IMR-90 (cell line): Measurements from ENCODE around the gene DAAM2. TPM values are rescaled to one million over a fixed set of nuclear protein-coding genes. Genes with fewer than 3 reads are reported as not detected.

Source experiments
- ATAC-seq: fragments of 200-7000 bp; cut with Tn5 transposase; 2 replicates; pipeline ENCODE4 v1.9.1; 2020; ENCODE audit warnings: low read depth, mild to moderate bottlenecking, moderate library complexity
- BruUV-seq: library from RNA; stranded (reverse); fragments of 400-500 nt; replicated peaks from 2 replicates; lab custom pipeline; 2021; lab: Mats Ljungman, UMichigan
- CTCF ChIA-PET: fragments of 300-600 bp; formaldehyde crosslinking; extraction: SDS; loops from one replicate; lab custom pipeline; 2021; ENCODE audit warnings: antibody characterized with exemption; lab: Yijun Ruan, JAX
- POLR2A ChIA-PET: fragments of 300-600 bp; sonication (Branson Sonifier 250); formaldehyde crosslinking; loops from one replicate; lab custom pipeline; 2022; ENCODE audit warnings: antibody characterized with exemption; ENCODE audit not compliant: unreplicated experiment; lab: Charles Lee
- DNase-seq: peaks from one replicate; pipeline ENCODE4 v3.0.0; 2013
- H2AFZ ChIP-seq: replicated peaks from 2 replicates; pipeline ENCODE3; 2013; ENCODE audit warnings: low read length, mild to moderate bottlenecking; ENCODE audit not compliant: poor library complexity
- H2AK5ac ChIP-seq: 2 replicates; pipeline ENCODE4 v1.6.1; 2013; ENCODE audit warnings: low read depth, low read length, inconsistent platforms
- H2AK9ac ChIP-seq: replicated peaks from 2 replicates; pipeline ENCODE3; 2013; ENCODE audit warnings: mild to moderate bottlenecking, low read depth, low read length, moderate library complexity; ENCODE audit not compliant: poor library complexity
- H2BK120ac ChIP-seq: 2 replicates; pipeline ENCODE4 v1.6.1; 2013; ENCODE audit warnings: low read depth, low read length, inconsistent platforms
- H2BK15ac ChIP-seq: 3 replicates; pipeline ENCODE4 v1.6.1; 2013; ENCODE audit warnings: low read depth, low read length, inconsistent platforms
- H2BK20ac ChIP-seq: 2 replicates; pipeline ENCODE4 v1.6.1; 2013; ENCODE audit warnings: low read depth, mild to moderate bottlenecking, inconsistent platforms, low read length, moderate library complexity
- H2BK5ac ChIP-seq: 2 replicates; pipeline ENCODE4 v1.6.1; 2013; ENCODE audit warnings: mild to moderate bottlenecking, low read depth, low read length, inconsistent platforms; ENCODE audit not compliant: poor library complexity, severe bottlenecking
- H3K14ac ChIP-seq: replicated peaks from 2 replicates; pipeline ENCODE4 v1.6.1; 2013; ENCODE audit warnings: low read depth, low read length, inconsistent platforms
- H3K18ac ChIP-seq: 2 replicates; pipeline ENCODE4 v1.6.1; 2013; ENCODE audit warnings: low read depth, low read length, control low read depth
- H3K23ac ChIP-seq: 2 replicates; pipeline ENCODE4 v1.6.1; 2013; ENCODE audit warnings: low read depth, low read length, inconsistent platforms
- H3K27ac ChIP-seq: 2 replicates; pipeline ENCODE4 v1.5.1; 2013; ENCODE audit warnings: mild to moderate bottlenecking, control low read depth, low read length; ENCODE audit not compliant: insufficient read depth
- H3K27me3 ChIP-seq: 2 replicates; pipeline ENCODE4 v1.6.1; 2013; ENCODE audit warnings: low read length; ENCODE audit not compliant: control insufficient read depth, insufficient read depth
- H3K36me3 ChIP-seq: 2 replicates; pipeline ENCODE4 v1.6.1; 2013; ENCODE audit warnings: low read length, mixed read lengths; ENCODE audit not compliant: control insufficient read depth, insufficient read depth
- H3K4ac ChIP-seq: 2 replicates; pipeline ENCODE4 v1.6.1; 2013; ENCODE audit warnings: low read depth, low read length, inconsistent platforms
- H3K4me1 ChIP-seq: 2 replicates; pipeline ENCODE4 v1.6.1; 2013; ENCODE audit warnings: low read length, mixed read lengths; ENCODE audit not compliant: control insufficient read depth, insufficient read depth
- H3K4me2 ChIP-seq: 2 replicates; pipeline ENCODE4 v1.6.1; 2013; ENCODE audit warnings: low read depth, mild to moderate bottlenecking, control low read depth, low read length, moderate library complexity
- H3K4me3 ChIP-seq: 2 replicates; pipeline ENCODE4 v1.5.1; 2013; ENCODE audit warnings: low read depth, mild to moderate bottlenecking, control low read depth, low read length, moderate library complexity; ENCODE audit not compliant: insufficient read depth
- H3K56ac ChIP-seq: 2 replicates; pipeline ENCODE4 v1.6.1; 2013; ENCODE audit warnings: low read length, inconsistent platforms; ENCODE audit not compliant: insufficient read depth; ENCODE audit errors: extremely low read depth
- H3K79me1 ChIP-seq, 2 experiments: 2 replicates each; pipeline ENCODE4 v1.6.1; 2013; ENCODE audit warnings: low read length in 2 of 2, inconsistent platforms in 1 of 2, low read depth in 1 of 2
- H3K9ac ChIP-seq: 2 replicates; pipeline ENCODE4 v1.6.1; 2013; ENCODE audit warnings: low read depth, low read length, control low read depth
- H3K9me1 ChIP-seq: 2 replicates; pipeline ENCODE4 v1.6.1; 2013; ENCODE audit warnings: low read length, inconsistent platforms; ENCODE audit not compliant: insufficient read depth
- H3K9me3 ChIP-seq: 2 replicates; pipeline ENCODE4 v1.6.1; 2013; ENCODE audit warnings: low read length; ENCODE audit not compliant: control insufficient read depth, insufficient read depth
- H4K20me1 ChIP-seq: 2 replicates; pipeline ENCODE4 v1.6.1; 2013; ENCODE audit warnings: low read length, inconsistent platforms; ENCODE audit not compliant: insufficient read depth
- H4K5ac ChIP-seq: 2 replicates; pipeline ENCODE4 v1.6.1; 2013; ENCODE audit warnings: mild to moderate bottlenecking, low read depth, low read length, control low read depth
- H4K8ac ChIP-seq, 2 experiments: 2 replicates each; pipeline ENCODE4 v1.6.1; 2013; ENCODE audit warnings: low read depth in 2 of 2, low read length in 2 of 2, control low read depth in 1 of 2, inconsistent platforms in 1 of 2
- H4K91ac ChIP-seq: 2 replicates; pipeline ENCODE4 v1.6.1; 2013; ENCODE audit warnings: low read depth, low read length, inconsistent platforms; ENCODE audit not compliant: insufficient read depth
- BHLHE40 ChIP-seq: fragments of 150-350 bp; IDR thresholded peaks from 2 replicates; pipeline ENCODE4 v1.6.1; 2016; ENCODE audit warnings: mild to moderate bottlenecking, low read depth, low read length
- CEBPB ChIP-seq: IDR thresholded peaks from 2 replicates; pipeline ENCODE4 v1.6.1; 2012; ENCODE audit warnings: low read depth, low read length, improper control_type of control experiment
- MAFK ChIP-seq: IDR thresholded peaks from 2 replicates; pipeline ENCODE4 v1.6.1; 2012; ENCODE audit warnings: low read depth, low read length, improper control_type of control experiment
- MAZ ChIP-seq: IDR thresholded peaks from 2 replicates; pipeline ENCODE4 v1.6.1; 2012; ENCODE audit warnings: low read depth, mild to moderate bottlenecking, low read length, improper control_type of control experiment, moderate library complexity, borderline replicate concordance
- MXI1 ChIP-seq: IDR thresholded peaks from 2 replicates; pipeline ENCODE4 v1.6.1; 2012; ENCODE audit warnings: low read depth, mild to moderate bottlenecking, low read length, moderate library complexity, borderline replicate concordance
- NFE2L2 ChIP-seq: fragments of 150-350 bp; IDR thresholded peaks from 2 replicates; pipeline ENCODE4 v1.6.1; 2016; ENCODE audit warnings: low read depth, mild to moderate bottlenecking, low read length
- POLR2A ChIP-seq: IDR thresholded peaks from 2 replicates; pipeline ENCODE4 v1.6.1; 2012; ENCODE audit warnings: mild to moderate bottlenecking, low read depth, low read length
- RAD21 ChIP-seq: IDR thresholded peaks from 2 replicates; pipeline ENCODE4 v1.6.1; 2012; ENCODE audit warnings: low read length, improper control_type of control experiment
- RFX5 ChIP-seq: IDR thresholded peaks from 2 replicates; pipeline ENCODE4 v1.8.0; 2012; ENCODE audit warnings: low read depth, mild to moderate bottlenecking, low read length, moderate library complexity
- SMC3 ChIP-seq: fragments of 150-350 bp; IDR thresholded peaks from 2 replicates; pipeline ENCODE4 v1.6.1; 2016; ENCODE audit warnings: low read depth, mild to moderate bottlenecking, antibody characterized with exemption, low read length, moderate library complexity
- WGBS, 2 experiments: methylation state at CpG; one replicate each; pipeline versions ENCODE4 v1.1.5 to v1.1.7; 2013; ENCODE audit warnings: missing lambda C conversion rate in 2 of 2; ENCODE audit not compliant: insufficient read length in 1 of 2; ENCODE audit errors: extremely low coverage in 2 of 2; 5-methylcytosine and 5-hydroxymethylcytosine counted together
- dilution Hi-C: fragments of 300-500 bp; cut with HindIII; formaldehyde crosslinking; loops from one replicate; pipeline ENCODE4 v1.14.3; 2018; ENCODE audit warnings: low sequenced_read_pairs; ENCODE audit not compliant: unreplicated experiment
- in situ Hi-C: fragments of 300-500 bp; cut with MboI; formaldehyde crosslinking; loops from 3 replicates; pipeline ENCODE4 v1.14.3; 2019; ENCODE audit warnings: low sequenced_read_pairs, inconsistent platforms, mixed read lengths
- intact Hi-C: fragments of 100-400 bp; cut with micrococcal nuclease; formaldehyde crosslinking; loops from 2 replicates; pipeline ENCODE4 v1.10.0; 2022
- polyA plus RNA-seq, 3 experiments: library from polyadenylated mRNA; depleted of rRNA; stranded (reverse); fragments of >200 nt; gene quantifications; 2 replicates each; pipeline ENCODE4 v1.2.3, GENCODE V29; 2012; ENCODE audit warnings: low replicate concordance in 1 of 3
- total RNA-seq: library from RNA; depleted of rRNA; stranded (reverse); fragments of >200 nt; gene quantifications from 2 replicates; pipeline ENCODE4 v1.2.3, GENCODE V29; 2012
- TF ChIP-seq, protein P1 (sequence below): conservative IDR thresholded peaks from 2 replicates; pipeline ENCODE4 v1.5.1; 2012; ENCODE audit warnings: mild to moderate bottlenecking, low read depth, low read length, improper control_type of control experiment

The DAAM2 gene
- total and polyA plus RNA-seq, 2 of the 4 experiments (the other 2 are of a cell fraction), result 11.2 to 12.9 TPM

DNA sequence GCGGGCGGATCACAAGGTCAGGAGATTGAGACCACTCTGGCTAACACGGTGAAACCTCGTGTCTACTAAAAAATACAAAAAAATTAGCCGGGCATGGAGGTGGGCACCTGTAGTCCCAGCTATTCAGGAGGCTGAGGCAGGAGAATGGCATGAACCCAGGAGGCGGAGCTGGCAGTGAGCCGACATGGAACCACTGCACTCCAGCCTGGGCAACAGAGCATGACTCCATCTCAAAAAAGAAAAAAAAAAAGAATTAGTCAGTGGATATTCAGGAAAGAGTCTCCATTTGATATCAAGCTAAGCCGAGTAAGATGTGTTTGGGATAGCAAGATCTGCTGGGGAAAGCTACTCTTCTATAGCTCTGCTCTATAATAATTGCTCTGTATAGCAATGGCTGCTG lies 101.1 kb downstream of the DAAM2 start:
- no peak overlapping the region for H3K23ac ChIP-seq
- no peak overlapping the region for H2BK5ac ChIP-seq
- H2AFZ ChIP-seq, result no peak overlapping the region
- H2AK9ac ChIP-seq, result no peak overlapping the region
- no peak overlapping the region for H4K5ac ChIP-seq
- no peak overlapping the region for H3K18ac ChIP-seq
- ChIA-PET CTCF (interaction anchor here (0.6 to 1.7 kb wide), 10 partner anchors 11 to 531 kb away, joined by 3 to 18 read pairs (median 4); no protein-coding TSS in a partner anchor), POLR2A (no interaction called here)
- no peak overlapping the region for H2BK120ac ChIP-seq
- no peak overlapping the region for H2BK15ac ChIP-seq
- H3K9me1 ChIP-seq, result 0 out of 2 replicates have a peak, but pooled peaks cover 3% of the 10 kb centered on the region
- no peak for TF ChIP-seq SMC3
- TF ChIP-seq BHLHE40, result no peak
- TF ChIP-seq, protein P1, sequence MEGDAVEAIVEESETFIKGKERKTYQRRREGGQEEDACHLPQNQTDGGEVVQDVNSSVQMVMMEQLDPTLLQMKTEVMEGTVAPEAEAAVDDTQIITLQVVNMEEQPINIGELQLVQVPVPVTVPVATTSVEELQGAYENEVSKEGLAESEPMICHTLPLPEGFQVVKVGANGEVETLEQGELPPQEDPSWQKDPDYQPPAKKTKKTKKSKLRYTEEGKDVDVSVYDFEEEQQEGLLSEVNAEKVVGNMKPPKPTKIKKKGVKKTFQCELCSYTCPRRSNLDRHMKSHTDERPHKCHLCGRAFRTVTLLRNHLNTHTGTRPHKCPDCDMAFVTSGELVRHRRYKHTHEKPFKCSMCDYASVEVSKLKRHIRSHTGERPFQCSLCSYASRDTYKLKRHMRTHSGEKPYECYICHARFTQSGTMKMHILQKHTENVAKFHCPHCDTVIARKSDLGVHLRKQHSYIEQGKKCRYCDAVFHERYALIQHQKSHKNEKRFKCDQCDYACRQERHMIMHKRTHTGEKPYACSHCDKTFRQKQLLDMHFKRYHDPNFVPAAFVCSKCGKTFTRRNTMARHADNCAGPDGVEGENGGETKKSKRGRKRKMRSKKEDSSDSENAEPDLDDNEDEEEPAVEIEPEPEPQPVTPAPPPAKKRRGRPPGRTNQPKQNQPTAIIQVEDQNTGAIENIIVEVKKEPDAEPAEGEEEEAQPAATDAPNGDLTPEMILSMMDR, result no peak
- TF ChIP-seq RAD21, result no peak
- no peak for TF ChIP-seq RFX5
- TF ChIP-seq MAZ, result no peak
- no peak for TF ChIP-seq NFE2L2
- no peak for TF ChIP-seq MAFK
- no peak for TF ChIP-seq MXI1
- TF ChIP-seq CEBPB, result no peak
- TF ChIP-seq POLR2A, result no peak
- H4K91ac ChIP-seq, result no peak overlapping the region
- no peak overlapping the region for H3K14ac ChIP-seq
- H3K9ac ChIP-seq, result no peak overlapping the region
- H2AK5ac ChIP-seq, result no peak overlapping the region
- no peak for ATAC-seq
- H3K56ac ChIP-seq, result no peak overlapping the region
- BruUV-seq, result no TSS peak
- H3K4ac ChIP-seq, result no peak overlapping the region
- H2BK20ac ChIP-seq, result no peak overlapping the region
- no peak overlapping the region for H3K4me3 ChIP-seq
- dilution Hi-C loops (no loop called here), intact Hi-C loops (loop anchor here (5.0 to 10.0 kb wide), 3 partner anchors 166 to 328 kb away; partner anchors contain the start of gene KIF6), in situ Hi-C loops (no loop called here)
- no CpG with 5 or more reads among the region's 8 CpGs for WGBS, 2 experiments
- H3K36me3 ChIP-seq, result peaks cover 2% of the 10 kb centered on the region; the same call in 1 of the 2 replicates
- no peaks in the 10 kb centered on the region for H3K79me1 ChIP-seq
- DNase-seq, result no peak
- H3K4me1 ChIP-seq, result peaks cover 8% of the 10 kb centered on the region
- H3K27ac ChIP-seq, result no peak overlapping the region
- H3K4me2 ChIP-seq, result no peak overlapping the region
- no peaks in the 10 kb centered on the region for H3K9me3 ChIP-seq
- H4K20me1 ChIP-seq, result no peaks in the 10 kb centered on the region
- H4K8ac ChIP-seq, result no peak overlapping the region
- no peaks in the 10 kb centered on the region for H3K27me3 ChIP-seq
